H1 (cell line): ENCODE measurements around the gene MBOAT1. TPM values are rescaled to one million over a fixed set of nuclear protein-coding genes. Genes with fewer than 3 reads are reported as not detected.

Source experiments
- CTCF ChIA-PET: fragments of 300-600 bp; sonication (Branson Sonifier 250); formaldehyde crosslinking; loops from one replicate; lab custom pipeline; 2021; ENCODE audit not compliant: partially characterized antibody; lab: Charles Lee
- POLR2A ChIA-PET: fragments of 300-600 bp; sonication (Branson Sonifier 250); formaldehyde crosslinking; loops from one replicate; lab custom pipeline; 2021; ENCODE audit warnings: inconsistent platforms; ENCODE audit not compliant: partially characterized antibody; lab: Charles Lee
- DNase-seq, 2 experiments: peaks; one replicate each; pipeline versions ENCODE4 v3.0.0 to v3.0.0-alpha.2; 2010 to 2022; ENCODE audit warnings: low spot score in 2 of 2, low read depth in 1 of 2, mixed read lengths in 1 of 2
- FAIRE-seq: peaks from 2 replicates; lab custom pipeline; 2011; peaks lifted over from hg19 to GRCh38; lab: Jason Lieb, UNC
- H2AFZ ChIP-seq: 2 replicates; pipeline ENCODE4 v1.8.1; 2012; ENCODE audit warnings: low read length, inconsistent platforms
- H2AK5ac ChIP-seq: 2 replicates; pipeline ENCODE4 v1.6.1; 2013; ENCODE audit warnings: low read depth, low read length
- H2BK120ac ChIP-seq: replicated peaks from 2 replicates; pipeline ENCODE3; 2013; ENCODE audit warnings: low read depth, low read length, inconsistent platforms
- H2BK12ac ChIP-seq: 2 replicates; pipeline ENCODE4 v1.6.1; 2013; ENCODE audit warnings: low read depth, low read length
- H2BK15ac ChIP-seq: 2 replicates; pipeline ENCODE4 v1.6.1; 2013; ENCODE audit warnings: low read length
- H2BK20ac ChIP-seq: 2 replicates; pipeline ENCODE4 v1.6.1; 2013; ENCODE audit warnings: low read length
- H2BK5ac ChIP-seq: 2 replicates; pipeline ENCODE4 v1.6.1; 2013; ENCODE audit warnings: low read depth, low read length
- H3K14ac ChIP-seq: 2 replicates; pipeline ENCODE4 v1.6.1; 2013; ENCODE audit warnings: inconsistent platforms; ENCODE audit not compliant: insufficient read length
- H3K18ac ChIP-seq: 2 replicates; pipeline ENCODE4 v1.6.1; 2013; ENCODE audit warnings: low read length; ENCODE audit errors: extremely low read depth
- H3K23ac ChIP-seq: 2 replicates; pipeline ENCODE4 v1.6.1; 2013; ENCODE audit warnings: inconsistent platforms; ENCODE audit not compliant: insufficient read length
- H3K23me2 ChIP-seq: 2 replicates; pipeline ENCODE4 v1.6.1; 2013; ENCODE audit warnings: low read depth, low read length
- H3K27ac ChIP-seq: 2 replicates; pipeline ENCODE4 v1.6.1; 2011; ENCODE audit warnings: low read depth, low read length, inconsistent platforms
- H3K27me3 ChIP-seq, 4 experiments: replicated peaks in 1 of 4; 1 replicate in 1 of 4; 2 replicates in 3 of 4; pipeline versions ENCODE4 v1.6.1 to v1.8.1; 2011 to 2013; ENCODE audit warnings: low read length in 3 of 4, mild to moderate bottlenecking in 3 of 4, inconsistent platforms in 2 of 4, mixed read lengths in 2 of 4, moderate library complexity in 1 of 4; ENCODE audit not compliant: control insufficient read depth in 3 of 4, insufficient read depth in 3 of 4; ENCODE audit errors: extremely low read depth in 1 of 4
- H3K36me3 ChIP-seq, 4 experiments: 2 replicates each; pipeline versions ENCODE4 v1.6.1 to v1.8.1; 2011 to 2013; ENCODE audit warnings: mild to moderate bottlenecking in 4 of 4, low read length in 3 of 4, moderate library complexity in 2 of 4, control low read depth in 1 of 4, inconsistent platforms in 1 of 4; ENCODE audit not compliant: insufficient read depth in 4 of 4, control insufficient read depth in 2 of 4
- H3K4ac ChIP-seq: replicated peaks from 2 replicates; pipeline ENCODE3; 2013; ENCODE audit warnings: low read length, low read depth, mixed read lengths, inconsistent platforms; ENCODE audit not compliant: insufficient read length
- H3K4me1 ChIP-seq, 4 experiments: replicated peaks in 1 of 4; 1 replicate in 1 of 4; 2 replicates in 3 of 4; pipeline versions ENCODE4 v1.6.1 to v1.8.1; 2011 to 2013; ENCODE audit warnings: low read length in 3 of 4, inconsistent platforms in 2 of 4, mixed read lengths in 1 of 4; ENCODE audit not compliant: insufficient read depth in 4 of 4, control insufficient read depth in 3 of 4
- H3K4me2 ChIP-seq, 2 experiments: 2 replicates each; pipeline versions ENCODE4 v1.6.1 to v1.8.1; 2011 to 2013; ENCODE audit warnings: low read depth in 2 of 2, low read length in 2 of 2, control low read depth in 1 of 2, inconsistent platforms in 1 of 2, mild to moderate bottlenecking in 1 of 2; ENCODE audit not compliant: insufficient read depth in 1 of 2
- H3K4me3 ChIP-seq, 4 experiments: fragments of 200-600, 300-600 bp in 1 of 4; sonication (generic), shearing (Covaris generic), sonication (Bioruptor Twin) in 1 of 4; 2 replicates each; pipeline versions ENCODE4 v1.5.1 to v1.8.1; 2011 to 2016; ENCODE audit warnings: low read length in 4 of 4, low read depth in 3 of 4, control low read depth in 2 of 4, inconsistent platforms in 2 of 4, mild to moderate bottlenecking in 2 of 4, mixed read lengths in 1 of 4, moderate library complexity in 1 of 4; ENCODE audit not compliant: insufficient read depth in 2 of 4; ENCODE audit errors: extremely low read depth in 1 of 4
- H3K56ac ChIP-seq: replicated peaks from 2 replicates; pipeline ENCODE3; 2013; ENCODE audit warnings: low read depth, mild to moderate bottlenecking, mixed read lengths, low read length, inconsistent platforms; ENCODE audit not compliant: insufficient read length
- H3K79me1 ChIP-seq: 2 replicates; pipeline ENCODE4 v1.6.1; 2013; ENCODE audit warnings: low read depth, low read length, control low read depth
- H3K79me2 ChIP-seq, 2 experiments: 2 replicates each; pipeline versions ENCODE4 v1.6.1 to v1.8.1; 2012 to 2013; ENCODE audit warnings: low read length in 2 of 2, mild to moderate bottlenecking in 2 of 2, inconsistent platforms in 1 of 2; ENCODE audit not compliant: insufficient read depth in 2 of 2, control insufficient read depth in 1 of 2
- H3K9ac ChIP-seq, 4 experiments: replicated peaks in 1 of 4; 1 replicate in 1 of 4; 2 replicates in 3 of 4; pipeline versions ENCODE4 v1.6.1 to v1.8.1; 2011 to 2013; ENCODE audit warnings: low read depth in 3 of 4, low read length in 3 of 4, control low read depth in 2 of 4, mild to moderate bottlenecking in 2 of 4, moderate library complexity in 2 of 4, inconsistent platforms in 1 of 4; ENCODE audit errors: extremely low read depth in 1 of 4
- H3K9me3 ChIP-seq, 2 experiments: 2 replicates each; pipeline versions ENCODE4 v1.6.1 to v1.8.1; 2012 to 2013; ENCODE audit warnings: mild to moderate bottlenecking in 2 of 2, moderate library complexity in 2 of 2, control low read depth in 1 of 2, inconsistent platforms in 1 of 2, low read depth in 1 of 2, low read length in 1 of 2, mixed read lengths in 1 of 2; ENCODE audit not compliant: insufficient read depth in 2 of 2
- H4K20me1 ChIP-seq, 2 experiments: replicated peaks in 1 of 2; 2 replicates each; pipeline versions ENCODE3 to v1.8.1; 2011 to 2013; ENCODE audit warnings: inconsistent platforms in 2 of 2, low read length in 2 of 2, mild to moderate bottlenecking in 1 of 2; ENCODE audit not compliant: insufficient read depth in 2 of 2, control insufficient read depth in 1 of 2
- H4K5ac ChIP-seq: 2 replicates; pipeline ENCODE4 v1.6.1; 2013; ENCODE audit warnings: low read length, low read depth, mixed read lengths, inconsistent platforms; ENCODE audit not compliant: insufficient read length
- H4K8ac ChIP-seq: 2 replicates; pipeline ENCODE4 v1.8.0; 2013; ENCODE audit warnings: mild to moderate bottlenecking, moderate library complexity, low read length, inconsistent platforms; ENCODE audit not compliant: insufficient read depth; ENCODE audit errors: extremely low read depth
- H4K91ac ChIP-seq: replicated peaks from 2 replicates; pipeline ENCODE3; 2013; ENCODE audit warnings: low read length, mixed read lengths, inconsistent platforms; ENCODE audit not compliant: insufficient read length
- CBX8 ChIP-seq: fragments of 300-800, 300-1000 bp; sonication (generic); IDR thresholded peaks from 2 replicates; pipeline ENCODE4 v1.7.1; 2016; ENCODE audit warnings: low read depth, low read length, borderline replicate concordance
- CEBPB ChIP-seq: IDR thresholded peaks from 2 replicates; pipeline ENCODE4 v1.6.1; 2012; ENCODE audit warnings: low read depth, low read length
- EGR1 ChIP-seq: IDR thresholded peaks from 2 replicates; pipeline ENCODE4 v1.6.1; 2011; ENCODE audit warnings: low read depth, low read length, borderline replicate concordance
- FOSL1 ChIP-seq: IDR thresholded peaks from 2 replicates; pipeline ENCODE4 v1.6.1; 2011; ENCODE audit warnings: mild to moderate bottlenecking, low read depth, low read length, moderate library complexity; ENCODE audit not compliant: insufficient read depth
- KDM1A ChIP-seq: fragments of 200-600, 300-600 bp; sonication (generic); IDR thresholded peaks from 2 replicates; pipeline ENCODE4 v1.7.1; 2016; ENCODE audit warnings: mild to moderate bottlenecking, low read length, borderline replicate concordance
- KDM5A ChIP-seq: fragments of 200-600 bp; IDR thresholded peaks from 2 replicates; pipeline ENCODE4 v1.7.1; 2012; ENCODE audit warnings: mild to moderate bottlenecking, low read length, inconsistent platforms, mixed read lengths
- MAFK ChIP-seq: IDR thresholded peaks from 2 replicates; pipeline ENCODE4 v1.6.1; 2012; ENCODE audit warnings: low read depth, mild to moderate bottlenecking, improper control_type of control experiment, low read length
- PHF8 ChIP-seq: fragments of 200-600 bp; sonication (generic); conservative IDR thresholded peaks from 2 replicates; pipeline ENCODE4 v1.7.1; 2012; ENCODE audit warnings: low read depth, mild to moderate bottlenecking, inconsistent platforms, low read length, moderate library complexity
- RBBP5 ChIP-seq: IDR thresholded peaks from 2 replicates; pipeline ENCODE4 v1.7.1; 2012; ENCODE audit warnings: low read depth, mild to moderate bottlenecking, inconsistent platforms, low read length, moderate library complexity, borderline replicate concordance
- RNF2 ChIP-seq: fragments of 200-900, 300-1000 bp; sonication (generic); IDR thresholded peaks from 2 replicates; pipeline ENCODE4 v1.7.1; 2016; ENCODE audit warnings: borderline replicate concordance, low read depth, mild to moderate bottlenecking, antibody characterized with exemption, low read length; ENCODE audit not compliant: poor library complexity, severe bottlenecking; ENCODE audit errors: missing control alignments
- SAP30 ChIP-seq: fragments of 300-600 bp; sonication (generic); IDR thresholded peaks from 2 replicates; pipeline ENCODE4 v1.7.1; 2012; ENCODE audit warnings: low read length, moderate library complexity, mild to moderate bottlenecking, inconsistent platforms; ENCODE audit not compliant: insufficient read depth, insufficient replicate concordance
- SIN3A ChIP-seq, 2 experiments: IDR thresholded peaks in 1 of 2; conservative IDR thresholded peaks in 1 of 2; 2 replicates each; pipeline ENCODE4 v1.6.1; 2011 to 2012; ENCODE audit warnings: low read length in 2 of 2, improper control_type of control experiment in 1 of 2, low read depth in 1 of 2, mild to moderate bottlenecking in 1 of 2
- SIX5 ChIP-seq: IDR thresholded peaks from 2 replicates; pipeline ENCODE4 v1.6.1; 2011; ENCODE audit warnings: mild to moderate bottlenecking, low read depth, low read length
- TCF12 ChIP-seq: IDR thresholded peaks from 2 replicates; pipeline ENCODE4 v1.6.1; 2011; ENCODE audit warnings: low read depth, mild to moderate bottlenecking, low read length
- WGBS, 2 experiments: shearing (Covaris generic) in 1 of 2; methylation state at CpG; one replicate each; pipeline versions ENCODE4 v1.1.6 to v1.1.7; 2013 to 2015; ENCODE audit warnings: low lambda C conversion rate in 2 of 2, mixed read lengths in 2 of 2, inconsistent platforms in 1 of 2, low coverage in 1 of 2, missing lambda C conversion rate in 1 of 2; ENCODE audit not compliant: insufficient replicate concordance in 2 of 2, insufficient coverage in 1 of 2, insufficient read length in 1 of 2; ENCODE audit errors: extremely low coverage in 1 of 2, missing lambda C conversion rate in 1 of 2; 5-methylcytosine and 5-hydroxymethylcytosine counted together
- polyA plus RNA-seq, 7 experiments: library from polyadenylated mRNA; depleted of rRNA in 3 of 7; stranded (reverse) in 5 of 7; unstranded in 2 of 7; fragments of >200 nt in 5 of 7; fragments of 200-250 nt in 2 of 7; gene quantifications; 1 replicate in 5 of 7; 2 replicates in 1 of 7; 4 replicates in 1 of 7; pipeline versions ENCODE4 v1.2.1 to v1.2.3, GENCODE V29; 2011 to 2013; ENCODE audit warnings: missing spikeins in 2 of 7, mixed read lengths in 2 of 7
- total RNA-seq: library from RNA; stranded (reverse); fragmentation: NEBNext Ultra II Directional; extraction: Animal tissue kit (Norgen Biotek cat#: 25700); gene quantifications from 2 replicates; pipeline ENCODE4 v1.2.1, GENCODE V29; 2021

MBOAT1 gene
- total and polyA plus RNA-seq, 2 of the 8 experiments (the other 6 are each of a cell fraction or from before 2014, with no cell fraction given): 4.9 to 19.5 TPM

DNA sequence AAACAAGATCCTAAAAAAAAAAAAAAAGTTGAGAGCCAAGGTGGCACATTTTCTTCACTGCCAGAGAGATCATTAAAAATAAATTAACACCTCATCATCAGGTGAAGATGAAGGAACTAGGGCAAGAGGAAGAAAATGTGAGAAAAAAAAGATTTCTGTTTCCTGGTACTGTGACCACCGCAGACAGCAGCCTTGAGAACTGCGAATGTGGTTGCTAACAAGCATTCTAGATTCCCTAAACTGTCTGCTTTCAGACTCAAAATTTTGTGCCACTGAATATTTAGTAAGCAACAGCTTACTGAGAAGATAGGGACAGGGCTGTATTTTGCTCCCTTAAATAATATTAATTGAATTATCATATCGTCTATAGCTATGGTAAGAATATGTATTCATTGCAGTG, 24.1 kb upstream of the MBOAT1 start:
- H4K91ac ChIP-seq: no peak overlapping the region
- H2BK5ac ChIP-seq: no peak overlapping the region
- no peak overlapping the region for H3K4me2 ChIP-seq
- no peak overlapping the region for H3K14ac ChIP-seq
- no peak overlapping the region for H3K4me3 ChIP-seq
- ChIA-PET POLR2A (no interaction called here), CTCF (no interaction called here)
- 85% methylated on average over 3 of the region's 3 CpGs; no CpG with 5 or more reads in 1 of the 2 experiments for WGBS, 2 experiments
- H3K9ac ChIP-seq: no peak overlapping the region
- H3K27me3 ChIP-seq: no peaks in the 10 kb centered on the region
- no peak overlapping the region for H2AK5ac ChIP-seq
- FAIRE-seq (no peak), DNase-seq (no peak)
- no peak overlapping the region for H2AFZ ChIP-seq
- no peak overlapping the region for H3K18ac ChIP-seq
- H3K36me3 ChIP-seq: no peaks in the 10 kb centered on the region
- H3K23ac ChIP-seq: no peak overlapping the region
- no peak overlapping the region for H3K27ac ChIP-seq
- H4K5ac ChIP-seq: no peak overlapping the region
- no peaks in the 10 kb centered on the region for H3K79me1 ChIP-seq
- H3K9me3 ChIP-seq: no peaks in the 10 kb centered on the region
- no peak overlapping the region for H4K8ac ChIP-seq
- H3K23me2 ChIP-seq: no peaks in the 10 kb centered on the region; the same call in 1 of the 2 replicates
- no peak overlapping the region for H2BK120ac ChIP-seq
- H2BK15ac ChIP-seq: no peak overlapping the region
- no peak overlapping the region for H3K4ac ChIP-seq
- no peaks in the 10 kb centered on the region for H4K20me1 ChIP-seq
- H3K56ac ChIP-seq: no peak overlapping the region
- H2BK12ac ChIP-seq: no peak overlapping the region
- H2BK20ac ChIP-seq: no peak overlapping the region
- peaks cover 0 to 5% (median 1%) of the 10 kb centered on the region in 4 experiments; a peak in 2 of 7 replicates for H3K4me1 ChIP-seq
- H3K79me2 ChIP-seq: no peaks in the 10 kb centered on the region
- TF ChIP-seq SIN3A (conservative IDR thresholded peaks at IDR 0.05 in 1 of 2, IDR thresholded peaks at IDR 0.05 in 1 of 2; ENCODE audit: low read depth in 1 of 2, low read length in 2 of 2) (no peak), FOSL1 (no peak), CEBPB (no peak), SAP30 (no peak), RNF2 (no peak), EGR1 (no peak), PHF8 (no peak), KDM5A (no peak), RBBP5 (no peak), MAFK (no peak), SIX5 (no peak), TCF12 (no peak), CBX8 (no peak), KDM1A (no peak)
